PFSK-1 (cell line): ENCODE measurements around the gene ALMS1.

Experiments used
- FOXP2 ChIP-seq: optimal IDR thresholded peaks from 2 replicates; pipeline ENCODE3; 2011; ENCODE audit warnings: borderline replicate concordance, control low read depth, inconsistent platforms; ENCODE audit not compliant: insufficient read depth; ENCODE audit errors: extremely low read length, extremely low read depth
- POLR2AphosphoS5 ChIP-seq: IDR thresholded peaks from 2 replicates; pipeline ENCODE4 v1.6.1; 2012; ENCODE audit warnings: low read depth, mild to moderate bottlenecking, control low read depth, low read length, moderate library complexity
- SIN3A ChIP-seq: IDR thresholded peaks from 2 replicates; pipeline ENCODE4 v1.6.1; 2012; ENCODE audit warnings: mild to moderate bottlenecking, low read length, moderate library complexity, borderline replicate concordance; ENCODE audit not compliant: insufficient read depth
- TAF1 ChIP-seq: IDR thresholded peaks from 2 replicates; pipeline ENCODE4 v1.6.1; 2012; ENCODE audit warnings: low read length, control low read depth, borderline replicate concordance; ENCODE audit not compliant: insufficient read depth
- TF ChIP-seq, protein P1 (sequence below), 2 experiments: IDR thresholded peaks; 2 replicates each; pipeline versions ENCODE4 v1.6.1 to v1.8.0; 2011 to 2012; ENCODE audit warnings: low read depth in 2 of 2, low read length in 2 of 2, control low read depth in 1 of 2, inconsistent platforms in 1 of 2, mild to moderate bottlenecking in 1 of 2, moderate library complexity in 1 of 2; ENCODE audit not compliant: insufficient read depth in 1 of 2

The ALMS1 gene

DNA sequence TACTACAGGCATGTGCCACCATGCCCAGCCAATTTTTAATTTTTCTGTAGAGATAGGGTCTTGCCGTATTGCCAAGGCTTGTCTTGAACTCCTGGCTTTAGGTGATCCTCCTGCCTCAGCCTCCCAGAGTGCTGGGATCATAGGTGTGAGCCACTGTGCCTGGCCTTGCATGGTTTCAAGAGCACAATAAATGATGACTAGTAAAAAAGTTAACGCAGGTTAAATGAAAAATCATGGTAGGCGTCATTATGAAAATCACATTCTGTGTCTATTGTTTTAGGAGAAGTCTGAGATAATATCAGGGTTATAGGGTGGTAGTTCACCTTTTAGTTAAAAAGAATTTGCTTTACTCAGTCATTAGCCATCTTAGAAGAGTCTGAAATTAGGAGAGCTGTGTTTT is 38.3 kb downstream of the ALMS1 start:
- TF ChIP-seq, protein P1, sequence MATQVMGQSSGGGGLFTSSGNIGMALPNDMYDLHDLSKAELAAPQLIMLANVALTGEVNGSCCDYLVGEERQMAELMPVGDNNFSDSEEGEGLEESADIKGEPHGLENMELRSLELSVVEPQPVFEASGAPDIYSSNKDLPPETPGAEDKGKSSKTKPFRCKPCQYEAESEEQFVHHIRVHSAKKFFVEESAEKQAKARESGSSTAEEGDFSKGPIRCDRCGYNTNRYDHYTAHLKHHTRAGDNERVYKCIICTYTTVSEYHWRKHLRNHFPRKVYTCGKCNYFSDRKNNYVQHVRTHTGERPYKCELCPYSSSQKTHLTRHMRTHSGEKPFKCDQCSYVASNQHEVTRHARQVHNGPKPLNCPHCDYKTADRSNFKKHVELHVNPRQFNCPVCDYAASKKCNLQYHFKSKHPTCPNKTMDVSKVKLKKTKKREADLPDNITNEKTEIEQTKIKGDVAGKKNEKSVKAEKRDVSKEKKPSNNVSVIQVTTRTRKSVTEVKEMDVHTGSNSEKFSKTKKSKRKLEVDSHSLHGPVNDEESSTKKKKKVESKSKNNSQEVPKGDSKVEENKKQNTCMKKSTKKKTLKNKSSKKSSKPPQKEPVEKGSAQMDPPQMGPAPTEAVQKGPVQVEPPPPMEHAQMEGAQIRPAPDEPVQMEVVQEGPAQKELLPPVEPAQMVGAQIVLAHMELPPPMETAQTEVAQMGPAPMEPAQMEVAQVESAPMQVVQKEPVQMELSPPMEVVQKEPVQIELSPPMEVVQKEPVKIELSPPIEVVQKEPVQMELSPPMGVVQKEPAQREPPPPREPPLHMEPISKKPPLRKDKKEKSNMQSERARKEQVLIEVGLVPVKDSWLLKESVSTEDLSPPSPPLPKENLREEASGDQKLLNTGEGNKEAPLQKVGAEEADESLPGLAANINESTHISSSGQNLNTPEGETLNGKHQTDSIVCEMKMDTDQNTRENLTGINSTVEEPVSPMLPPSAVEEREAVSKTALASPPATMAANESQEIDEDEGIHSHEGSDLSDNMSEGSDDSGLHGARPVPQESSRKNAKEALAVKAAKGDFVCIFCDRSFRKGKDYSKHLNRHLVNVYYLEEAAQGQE (IDR thresholded peaks at IDR 0.05; ENCODE audit: insufficient read depth in 1 of 2, low read depth in 2 of 2, low read length in 2 of 2): no peak
- TF ChIP-seq FOXP2 (no peak), TAF1 (no peak), POLR2AphosphoS5 (no peak)

DNA sequence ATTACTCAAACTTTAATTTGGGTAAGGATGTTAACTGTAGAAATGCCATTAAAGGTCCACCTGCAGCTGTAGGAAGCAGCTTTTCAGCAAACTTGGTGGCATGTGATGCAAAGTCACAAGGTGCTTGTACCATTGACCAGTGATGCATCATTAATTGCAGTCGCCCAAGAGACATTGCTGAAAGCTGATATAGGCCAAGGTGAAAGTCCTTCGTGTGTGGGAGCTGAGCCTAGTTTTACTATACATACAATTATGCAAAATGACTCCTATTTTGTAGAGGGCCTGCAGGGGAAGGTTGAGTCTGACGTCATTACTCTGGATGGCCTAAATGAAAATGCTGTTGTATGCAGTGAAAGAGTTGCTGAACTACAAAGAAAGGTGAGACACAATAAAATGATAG is 40.5 kb downstream of the ALMS1 start:
- TF ChIP-seq, protein P1 (IDR thresholded peaks at IDR 0.05; ENCODE audit: insufficient read depth in 1 of 2, low read depth in 2 of 2, low read length in 2 of 2): no peak
- TF ChIP-seq POLR2AphosphoS5 (no peak), FOXP2 (no peak)

DNA sequence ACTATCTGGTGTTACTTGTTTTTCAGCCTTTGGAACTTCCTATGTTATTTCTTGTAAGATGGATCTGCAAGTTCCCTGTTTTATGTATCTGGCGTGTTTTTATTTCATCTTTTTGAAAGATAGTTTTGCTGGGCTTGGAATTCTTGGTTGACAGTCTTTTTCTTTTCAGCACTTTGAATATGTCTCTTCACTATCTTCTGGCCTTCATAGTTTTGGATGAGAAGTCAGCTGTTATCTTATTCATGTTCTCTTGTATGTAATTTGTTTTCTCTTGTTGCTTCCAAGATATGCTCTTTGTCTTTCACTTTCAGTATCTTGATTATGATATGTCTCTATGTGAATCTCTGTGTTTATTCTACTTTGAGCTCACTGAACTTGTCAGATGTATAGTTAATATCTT is 50.4 kb downstream of the ALMS1 start:
- TF ChIP-seq SIN3A: no peak
- no peak for TF ChIP-seq TAF1
- TF ChIP-seq, protein P1 (IDR thresholded peaks at IDR 0.05; ENCODE audit: insufficient read depth in 1 of 2, low read depth in 2 of 2, low read length in 2 of 2): no peak
- no peak for TF ChIP-seq POLR2AphosphoS5
- no peak for TF ChIP-seq FOXP2

DNA sequence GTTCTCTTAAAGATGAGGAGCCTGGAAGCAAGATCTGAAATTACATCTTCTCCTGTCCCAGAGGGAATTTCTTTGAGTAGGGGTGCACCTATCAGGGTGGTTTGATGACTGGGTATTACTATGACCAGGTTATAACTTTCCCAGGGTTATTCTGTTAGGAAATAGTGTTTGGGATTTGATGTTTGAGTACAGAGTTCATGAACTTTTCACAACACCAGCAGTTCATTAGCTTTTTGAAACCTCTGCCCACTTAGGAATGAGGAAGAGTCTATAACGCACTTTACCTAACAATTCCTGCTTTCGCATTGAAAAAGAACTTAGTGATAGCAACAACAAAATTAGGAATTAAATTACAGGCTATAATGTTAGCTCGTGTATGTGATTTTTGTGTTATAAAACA is 58.6 kb downstream of the ALMS1 start:
- TF ChIP-seq TAF1 (no peak), SIN3A (no peak), POLR2AphosphoS5 (no peak), FOXP2 (no peak)
- TF ChIP-seq, protein P1 (IDR thresholded peaks at IDR 0.05; ENCODE audit: insufficient read depth in 1 of 2, low read depth in 2 of 2, low read length in 2 of 2): no peak

DNA sequence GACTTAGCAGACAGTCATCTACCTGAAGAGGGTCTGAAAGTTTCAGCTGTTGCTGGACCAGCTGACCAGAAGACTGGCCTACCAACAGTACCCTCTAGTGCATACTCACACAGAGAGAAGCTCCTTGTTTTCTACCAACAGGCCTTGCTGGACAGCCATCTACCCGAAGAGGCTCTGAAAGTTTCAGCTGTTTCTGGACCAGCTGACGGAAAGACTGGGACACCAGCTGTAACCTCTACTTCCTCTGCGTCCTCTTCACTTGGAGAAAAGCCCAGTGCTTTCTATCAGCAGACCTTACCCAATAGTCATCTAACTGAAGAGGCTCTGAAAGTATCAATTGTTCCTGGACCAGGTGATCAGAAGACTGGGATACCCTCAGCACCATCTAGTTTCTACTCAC is 63.2 kb downstream of the ALMS1 start:
- no peak for TF ChIP-seq POLR2AphosphoS5
- TF ChIP-seq FOXP2: no peak
- no peak for TF ChIP-seq SIN3A
- TF ChIP-seq TAF1: no peak
- TF ChIP-seq, protein P1 (IDR thresholded peaks at IDR 0.05; ENCODE audit: insufficient read depth in 1 of 2, low read depth in 2 of 2, low read length in 2 of 2): no peak
